Inflammatory macrophage treated with lipopolysaccharide for 1 hour (primary cell): ENCODE results near the gene ACADM.
"Not testable (repeated sequence)": the region's sequence is repeated elsewhere in the genome, so short reads cannot be mapped to it uniquely, and the experiment has no call there.

ENCODE experiments used
- DNase-seq, 2 donors: peaks; one replicate each; pipeline ENCODE4 v3.0.0-alpha.2; 2020 to 2022

The ACADM gene

DNA sequence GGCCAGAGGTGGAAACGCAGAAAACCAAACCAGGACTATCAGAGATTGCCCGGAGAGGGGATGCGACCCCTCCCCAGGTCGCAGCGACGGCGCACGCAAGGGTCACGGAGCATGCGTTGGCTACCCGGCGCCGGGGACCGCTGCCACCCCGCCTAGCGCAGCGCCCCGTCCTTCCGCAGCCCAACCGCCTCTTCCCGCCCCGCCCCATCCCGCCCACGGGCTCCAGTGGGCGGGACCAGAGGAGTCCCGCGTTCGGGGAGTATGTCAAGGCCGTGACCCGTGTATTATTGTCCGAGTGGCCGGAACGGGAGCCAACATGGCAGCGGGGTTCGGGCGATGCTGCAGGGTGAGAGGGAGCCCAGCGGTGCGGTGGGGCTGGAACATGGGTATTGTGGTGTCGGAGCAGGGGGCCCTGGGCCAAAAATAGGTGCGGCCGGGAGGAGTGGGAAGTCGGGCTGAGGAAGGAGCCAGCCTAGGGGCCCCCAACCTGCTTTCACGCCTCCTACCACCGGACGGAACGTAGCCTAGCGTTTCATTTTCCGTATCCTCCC lies at the start of gene ACADM:
ACADM (plus strand) TSS at position 238 of the 551 bp plus-strand sequence; CDS start at position 317, 79 bp downstream.
- peak; percentile 91 to 96 for DNase-seq

DNA sequence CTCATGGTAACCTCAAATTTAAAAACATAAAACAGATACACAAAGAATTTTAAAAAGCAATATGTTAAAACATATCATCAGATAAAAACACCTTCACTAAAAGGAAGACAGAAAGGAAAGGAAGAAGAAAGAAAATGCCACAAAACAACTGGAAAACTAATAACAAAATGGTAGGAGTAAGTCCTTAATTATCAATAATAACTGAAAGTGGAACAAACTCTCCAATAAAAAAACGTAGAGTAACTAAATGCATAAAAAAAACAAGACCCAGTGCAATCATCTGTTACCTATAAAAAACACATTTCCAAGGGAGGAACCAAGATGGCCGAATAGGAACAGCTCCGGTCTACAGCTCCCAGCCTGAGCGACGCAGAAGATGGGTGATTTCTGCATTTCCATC lies 47.1 kb upstream of the ACADM start:
- no peak for DNase-seq

DNA sequence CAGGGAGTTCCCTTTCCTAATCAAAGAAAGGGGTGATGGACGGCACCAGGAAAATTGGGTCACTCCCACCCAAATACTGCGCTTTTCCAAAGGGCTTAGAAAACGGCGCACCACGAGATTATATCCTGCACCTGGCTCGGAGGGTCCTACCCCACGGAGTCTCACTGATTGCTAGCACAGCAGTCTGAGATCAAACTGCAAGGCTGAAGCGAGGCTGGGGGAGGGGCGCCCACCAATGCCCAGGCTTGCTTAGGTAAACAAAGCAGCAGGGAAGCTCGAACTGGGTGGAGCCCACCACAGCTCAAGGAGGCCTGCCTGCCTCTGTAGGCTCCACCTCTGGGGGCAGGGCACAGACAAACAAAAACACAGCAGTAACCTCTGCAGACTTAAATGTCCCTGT lies 46.5 kb upstream of the ACADM start:
- not testable (repeated sequence) for DNase-seq

DNA sequence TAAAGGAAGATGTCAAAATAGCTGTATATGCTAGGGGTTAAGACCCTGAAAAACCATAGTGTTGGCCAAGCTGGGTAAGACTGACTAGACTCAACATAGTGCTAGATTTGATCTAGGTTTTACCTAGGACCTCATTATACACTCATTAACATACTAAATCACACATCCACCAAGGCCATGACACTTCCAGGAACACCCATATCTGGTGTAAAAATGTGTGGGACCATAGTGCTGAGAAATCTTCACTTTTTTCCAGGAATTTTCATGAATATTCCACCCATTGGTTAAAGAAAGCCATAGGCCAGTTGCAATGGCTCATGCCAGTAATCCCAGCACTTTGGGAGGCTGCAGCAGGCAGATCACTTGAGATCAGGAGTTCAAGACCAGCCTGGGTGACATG lies 34.0 kb upstream of the ACADM start:
- DNase-seq: no peak

DNA sequence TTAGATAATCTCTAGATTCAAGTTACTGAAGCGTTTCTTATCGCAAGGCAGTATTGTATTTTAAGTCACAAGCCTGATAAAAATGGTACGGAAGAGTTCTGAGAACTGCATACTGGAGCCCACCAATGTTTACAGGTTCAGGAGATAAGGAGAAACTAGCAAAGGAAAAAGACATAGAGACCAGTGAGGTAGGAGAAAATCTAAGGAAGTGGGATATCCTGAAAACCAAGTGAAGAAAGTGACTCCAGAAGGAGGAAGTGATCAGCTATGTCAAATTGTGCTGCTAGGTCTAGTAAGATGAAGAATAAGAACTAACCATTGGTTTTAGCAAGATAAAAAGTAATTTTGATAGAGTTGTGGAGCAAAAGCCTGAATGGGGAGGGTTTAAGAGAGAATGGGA lies 31.0 kb upstream of the ACADM start:
- DNase-seq: no peak

DNA sequence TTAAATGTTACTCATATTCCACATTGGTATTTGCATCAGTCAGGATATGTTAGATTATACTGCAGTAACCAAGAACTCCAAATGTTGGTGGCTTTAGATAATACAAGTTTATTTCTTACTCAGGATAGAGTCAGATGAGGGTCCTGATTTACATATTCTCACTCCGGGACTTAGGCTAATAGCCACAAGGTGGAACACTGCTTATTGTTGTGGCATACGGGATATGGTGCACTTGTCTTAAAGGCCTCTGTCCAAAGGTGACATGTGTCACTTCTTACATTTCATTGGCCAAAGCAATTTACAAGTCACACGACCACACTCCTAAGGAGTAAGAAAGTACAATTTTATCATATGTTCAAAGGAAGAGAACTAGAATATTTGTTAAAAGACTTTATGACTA lies 28.5 kb upstream of the ACADM start:
- no peak for DNase-seq

DNA sequence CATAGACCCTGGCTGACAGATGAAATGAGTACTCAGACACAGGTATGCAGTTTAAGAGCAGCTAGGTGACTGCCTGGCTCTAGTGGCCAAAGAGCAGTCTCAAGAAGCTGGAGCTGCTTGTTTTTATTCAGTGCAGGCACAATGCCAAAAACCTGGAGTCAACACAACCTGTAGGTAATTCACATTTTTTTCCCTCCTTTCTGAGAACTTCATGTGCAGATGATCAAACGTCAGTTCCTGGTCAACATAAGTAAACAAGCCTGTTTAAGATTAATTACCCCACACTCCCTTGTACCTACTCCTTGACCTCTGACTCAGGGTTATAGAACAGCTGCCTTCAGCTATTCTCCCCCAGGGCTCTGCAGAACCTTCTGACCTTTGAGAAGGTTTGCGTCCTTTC lies 17.3 kb upstream of the ACADM start:
- DNase-seq: no peak

DNA sequence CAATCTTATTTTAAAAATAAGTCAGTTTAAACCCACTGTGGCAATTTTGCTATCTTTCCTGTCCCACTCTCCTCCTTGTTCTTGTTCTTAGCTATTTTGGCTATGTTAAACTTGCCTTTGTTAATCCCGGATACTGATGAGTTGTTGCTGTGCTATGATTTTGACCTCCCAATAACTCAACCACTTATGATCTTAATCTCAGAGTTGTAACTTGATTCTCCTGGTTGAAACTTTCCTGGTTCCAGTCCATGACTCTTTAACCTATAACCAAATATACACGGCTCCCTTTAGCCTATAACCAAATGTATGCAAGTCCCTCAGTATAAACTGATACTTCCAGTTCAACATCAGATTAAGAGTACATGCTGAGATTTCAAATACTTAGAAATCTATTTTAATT lies 15.6 kb upstream of the ACADM start:
- DNase-seq: no peak

DNA sequence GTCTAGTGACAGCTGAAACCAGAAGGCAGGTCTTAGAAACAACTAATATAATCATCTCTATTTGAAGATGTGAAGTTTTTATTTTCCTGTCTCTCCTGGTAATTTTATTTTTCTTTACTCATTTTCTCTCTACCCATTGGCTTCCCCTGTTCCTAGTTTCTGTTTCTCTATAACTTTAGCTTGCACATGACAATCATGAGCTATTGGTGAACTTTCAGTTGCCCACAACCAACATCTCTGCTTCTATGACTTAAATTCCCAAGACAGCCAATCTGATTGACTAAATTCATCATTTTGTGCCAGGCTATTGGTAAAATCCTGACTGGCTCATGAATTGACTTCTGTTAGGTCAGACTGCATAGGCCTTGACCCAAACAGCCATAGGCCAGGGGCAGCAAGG lies 13.7 kb upstream of the ACADM start:
- no peak for DNase-seq

DNA sequence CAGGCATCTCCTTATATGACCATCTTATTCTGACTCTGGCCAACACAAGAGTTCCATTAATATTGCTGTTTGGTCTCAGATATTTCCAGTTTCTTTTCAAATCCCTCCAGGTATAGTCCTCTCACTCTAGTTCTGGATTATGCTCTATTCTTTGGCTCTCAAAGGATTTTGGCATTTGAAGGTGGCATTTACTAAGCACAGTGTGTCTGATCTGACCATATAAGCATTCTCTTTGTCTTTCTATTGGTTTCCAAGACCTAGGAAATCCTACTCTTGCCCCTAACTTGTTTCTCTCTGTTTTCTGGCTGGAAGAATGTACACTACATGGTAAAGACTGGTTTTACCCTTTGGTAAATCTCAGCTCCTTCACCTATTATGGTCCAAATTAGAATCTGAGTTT lies 12.7 kb upstream of the ACADM start:
- no peak for DNase-seq

DNA sequence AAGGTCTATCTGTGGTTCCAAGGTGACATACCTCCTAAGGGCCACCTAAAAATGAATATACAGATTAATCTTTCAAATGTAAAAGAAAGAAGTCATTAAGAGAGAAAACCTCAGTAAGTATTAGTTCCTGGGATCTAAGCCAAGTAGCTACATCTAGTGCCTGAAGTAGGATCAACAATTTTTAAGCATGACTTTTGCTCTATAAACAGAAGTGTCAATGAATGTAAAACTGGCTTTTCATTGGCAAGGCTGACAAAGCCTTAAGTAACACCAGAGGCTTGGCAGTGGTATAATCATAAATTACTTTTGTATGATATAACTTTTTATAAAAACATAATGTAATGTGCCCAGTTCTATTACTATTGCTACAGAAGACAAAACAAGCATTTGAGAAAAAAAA lies 12.2 kb upstream of the ACADM start:
- DNase-seq: no peak

DNA sequence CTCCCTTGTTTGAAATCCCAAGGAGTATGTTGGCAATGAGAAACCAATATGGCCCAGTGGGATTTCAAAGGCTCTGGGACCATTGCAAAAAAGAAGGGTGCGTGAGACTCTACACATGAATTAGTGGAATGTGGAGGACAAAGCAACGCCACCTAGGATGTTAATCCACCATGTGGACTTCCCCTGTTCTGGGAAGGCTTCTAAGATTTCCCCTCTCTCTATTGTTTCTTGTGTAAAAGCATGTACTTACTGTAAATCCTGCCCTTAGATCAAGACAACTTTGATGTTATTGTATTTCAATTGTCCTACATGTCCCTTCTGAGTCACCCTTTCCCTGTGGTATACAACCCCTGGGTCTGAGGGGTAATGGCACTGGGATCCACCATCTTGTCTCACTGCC lies 4.7 kb upstream of the ACADM start:
- no peak for DNase-seq

DNA sequence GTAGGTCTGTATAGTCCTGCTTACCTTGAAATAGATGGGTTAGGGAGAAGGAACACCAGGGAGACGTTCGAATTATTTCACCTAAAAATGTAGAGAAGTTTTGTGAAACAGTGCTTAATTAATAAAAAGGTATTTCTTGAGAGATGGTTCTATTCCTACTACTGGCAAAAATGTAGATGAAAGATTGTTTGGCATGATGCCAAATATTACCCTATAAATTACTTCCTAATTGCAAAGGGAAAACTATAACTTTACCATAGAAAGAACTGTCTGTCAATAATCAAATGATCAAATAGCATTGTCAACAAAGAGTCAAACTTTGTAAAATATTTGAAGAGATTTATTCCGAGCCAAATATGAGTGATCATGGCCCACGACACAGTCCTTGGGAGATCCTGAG lies 4.2 kb upstream of the ACADM start:
- DNase-seq: no peak

DNA sequence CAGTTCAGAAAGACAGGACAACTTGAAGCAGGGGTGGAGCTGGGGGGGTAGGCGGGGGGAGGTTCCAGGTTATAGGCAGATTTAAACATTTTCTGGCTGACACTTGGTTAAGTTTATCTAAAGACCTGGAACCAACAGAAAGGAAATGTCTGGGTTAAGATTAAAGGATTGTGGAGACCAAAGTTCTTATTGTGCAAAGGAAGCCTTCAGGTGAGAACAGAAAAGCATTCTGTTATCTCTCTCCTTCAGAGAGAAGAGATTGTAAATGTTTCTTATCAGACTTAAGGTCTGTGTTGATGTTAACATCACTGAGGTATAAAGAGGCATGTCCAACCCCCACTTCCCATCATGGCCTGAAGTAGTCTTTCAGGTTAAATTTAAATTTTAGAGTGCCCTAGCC lies 3.7 kb upstream of the ACADM start:
- no peak for DNase-seq

DNA sequence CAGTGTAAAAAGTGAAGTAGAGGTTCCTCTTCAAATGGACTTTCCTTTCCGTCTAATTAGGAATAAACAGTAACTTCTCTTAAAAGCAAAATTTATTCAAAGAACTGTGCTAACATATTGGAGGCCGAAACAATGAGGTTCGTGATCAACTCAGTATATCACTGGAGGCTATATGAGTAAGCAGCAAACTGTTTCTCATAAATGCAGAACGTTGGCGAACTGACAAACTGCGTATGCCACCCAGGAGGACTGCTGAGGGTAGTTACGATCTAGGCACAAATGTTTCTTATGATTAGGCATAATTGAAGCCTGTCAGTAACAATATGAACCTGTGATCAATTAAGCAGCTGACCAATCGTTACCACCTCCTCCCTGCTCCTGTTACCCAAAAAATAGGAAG lies 2.3 kb upstream of the ACADM start:
- not testable (repeated sequence) for DNase-seq

DNA sequence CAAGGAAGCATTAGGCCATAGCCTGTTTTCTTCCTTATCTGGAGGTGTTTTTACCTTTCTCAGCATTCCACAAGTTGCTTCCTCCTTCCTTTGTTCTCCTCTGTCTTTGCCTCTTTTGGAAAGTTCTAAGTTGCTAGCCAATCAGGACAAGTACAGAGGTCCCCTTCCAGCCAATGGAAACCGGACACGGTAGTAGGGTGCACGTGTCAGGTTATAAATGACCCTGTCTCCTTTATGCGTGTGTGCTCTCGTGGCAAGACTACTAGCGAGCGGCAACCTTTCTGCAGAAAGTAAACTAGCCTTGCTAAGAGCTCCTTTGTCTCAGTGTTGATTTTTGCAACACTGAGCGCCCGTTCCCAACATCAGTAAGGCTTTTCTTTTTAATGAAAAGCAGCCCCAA lies 1.5 kb upstream of the ACADM start:
- no peak for DNase-seq

DNA sequence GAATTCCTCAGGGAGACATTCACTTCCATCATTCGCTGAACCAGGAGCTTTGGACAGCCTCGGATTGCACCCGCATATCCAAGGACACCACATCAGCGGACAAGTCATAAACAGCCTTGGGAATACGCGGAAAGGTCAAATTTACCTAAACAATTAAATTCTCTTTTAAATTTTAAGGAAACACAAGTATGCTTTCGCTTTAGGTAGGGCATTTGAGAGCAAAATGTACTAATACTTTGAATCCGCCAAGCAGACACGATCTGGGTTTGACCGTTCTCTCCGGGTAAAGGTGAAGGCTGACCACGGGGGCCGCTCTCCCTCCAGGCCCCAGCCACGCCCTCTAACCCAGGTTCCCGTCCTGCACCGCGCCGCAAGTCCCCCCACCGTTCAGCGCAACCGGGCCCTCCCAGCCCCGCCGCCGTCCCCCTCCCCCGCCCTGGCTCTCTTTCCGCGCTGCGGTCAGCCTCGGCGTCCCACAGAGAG lies 479 bp upstream of the ACADM start:
- DNase-seq: peak; percentile 33 to 55

DNA sequence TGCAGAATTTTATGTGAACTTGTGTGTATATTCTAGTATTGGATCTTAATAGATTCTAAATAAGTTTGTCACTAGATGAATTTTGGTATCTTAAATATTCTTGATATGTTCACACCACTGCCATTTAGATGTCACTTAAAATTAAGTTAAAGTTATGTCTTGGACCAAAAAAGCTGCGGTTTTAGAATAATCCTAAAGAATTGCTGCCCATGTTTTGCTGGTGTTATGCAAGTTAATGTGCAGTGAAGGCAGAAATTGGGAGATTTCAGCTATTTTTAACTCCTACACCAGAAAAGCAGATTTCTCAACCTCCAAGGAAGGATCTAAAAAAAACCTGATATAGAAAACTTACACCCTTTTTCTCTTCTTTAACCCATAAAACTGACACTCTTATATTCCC lies 757 bp downstream of the ACADM start:
- peak; percentile 12 to 24 for DNase-seq

DNA sequence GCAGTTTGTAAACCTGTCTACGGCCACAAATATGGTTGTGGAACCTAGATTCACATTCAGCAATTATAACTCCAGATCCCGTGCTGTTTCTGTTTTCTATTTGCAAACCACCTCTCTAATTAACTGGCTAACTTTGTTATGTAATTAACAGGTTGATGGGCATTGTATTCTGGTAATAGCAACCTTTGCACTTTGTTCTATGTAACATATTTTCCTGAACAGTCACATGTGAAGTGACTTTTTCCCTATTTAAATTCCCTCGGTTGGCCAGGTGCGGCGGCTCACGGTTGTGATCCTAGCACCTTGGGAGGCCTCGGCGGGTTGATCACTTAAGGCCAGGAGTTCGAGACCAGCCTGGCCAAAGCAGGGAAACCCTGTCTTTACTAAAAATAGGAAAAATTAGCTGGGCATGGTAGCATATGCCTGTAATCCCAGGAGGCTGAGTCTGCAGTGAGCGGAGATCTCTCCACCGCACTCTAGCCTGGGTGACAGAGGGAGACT lies 1.4 kb downstream of the ACADM start:
- DNase-seq: no peak

DNA sequence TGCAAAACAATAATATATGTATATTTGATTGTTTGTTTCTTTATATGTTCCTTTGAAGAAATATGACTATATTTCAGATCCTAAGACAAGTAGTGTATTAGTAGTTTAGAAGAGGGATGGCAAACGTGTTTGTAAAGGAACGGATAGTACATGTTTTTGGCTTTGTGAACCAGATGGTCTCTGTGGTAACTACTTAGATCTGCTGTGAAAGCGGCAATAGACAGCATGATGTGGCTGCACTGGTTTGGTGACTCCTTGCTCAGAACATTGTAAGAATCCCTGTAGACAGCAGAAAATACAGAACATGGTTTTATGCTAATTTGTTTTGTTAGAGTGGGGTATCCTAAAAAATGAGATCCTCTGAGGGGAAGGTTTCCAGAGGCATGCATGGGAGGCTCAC lies 3.1 kb downstream of the ACADM start:
- DNase-seq: no peak

DNA sequence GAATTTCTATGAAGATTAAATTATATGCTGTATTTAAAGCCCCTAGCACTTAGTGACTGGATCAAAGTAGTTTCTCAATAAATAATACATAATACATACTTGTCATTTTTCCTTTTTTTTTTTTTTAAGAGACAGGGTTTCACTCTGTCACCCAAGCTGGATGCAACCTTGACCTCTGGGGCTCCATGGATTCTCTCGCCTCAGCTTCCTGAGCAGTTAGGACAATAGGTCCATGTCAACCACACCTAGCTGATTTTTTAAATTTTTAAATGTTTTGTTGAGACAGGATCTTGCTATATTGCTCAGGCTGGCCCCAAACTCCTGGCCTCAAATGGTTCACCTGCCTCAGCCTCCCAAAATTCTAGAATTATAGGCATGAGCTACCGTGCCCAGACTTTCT lies 5.9 kb downstream of the ACADM start:
- DNase-seq: no peak

DNA sequence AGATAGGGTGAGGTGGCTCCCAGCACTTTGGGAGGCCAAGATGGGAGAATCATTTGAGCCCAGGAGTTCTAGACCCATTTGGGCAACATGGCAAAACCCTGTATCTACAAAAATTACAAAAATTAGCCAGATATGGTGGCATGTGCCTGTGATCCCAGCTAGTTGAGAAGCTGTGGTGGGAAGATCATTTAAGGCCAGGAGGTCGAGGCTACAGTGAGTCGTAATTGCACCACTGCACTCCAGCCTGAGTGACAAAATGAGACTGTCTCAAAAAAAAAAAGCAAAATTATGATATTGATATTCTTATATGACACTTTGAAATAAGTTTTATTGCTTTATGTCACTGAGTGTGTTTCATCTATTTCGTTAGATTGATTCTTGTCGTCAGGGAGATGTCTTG lies 7.4 kb downstream of the ACADM start:
- no peak for DNase-seq

DNA sequence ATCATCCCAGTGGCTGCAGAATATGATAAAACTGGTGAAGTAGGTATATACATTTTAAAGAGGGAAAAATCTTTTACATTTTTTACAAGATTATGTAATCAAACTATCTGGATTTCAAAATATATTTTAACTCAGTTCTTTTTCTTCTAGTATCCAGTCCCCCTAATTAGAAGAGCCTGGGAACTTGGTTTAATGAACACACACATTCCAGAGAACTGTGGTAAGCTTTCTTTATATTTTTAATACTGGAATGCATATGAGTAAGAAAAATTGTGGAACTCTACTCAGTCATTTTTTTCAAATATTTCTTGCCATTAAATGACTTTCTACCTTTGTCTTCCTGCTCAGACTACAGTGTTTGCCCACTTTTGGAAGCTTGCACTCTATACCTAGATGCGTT lies 8.2 kb downstream of the ACADM start:
- no peak for DNase-seq

DNA sequence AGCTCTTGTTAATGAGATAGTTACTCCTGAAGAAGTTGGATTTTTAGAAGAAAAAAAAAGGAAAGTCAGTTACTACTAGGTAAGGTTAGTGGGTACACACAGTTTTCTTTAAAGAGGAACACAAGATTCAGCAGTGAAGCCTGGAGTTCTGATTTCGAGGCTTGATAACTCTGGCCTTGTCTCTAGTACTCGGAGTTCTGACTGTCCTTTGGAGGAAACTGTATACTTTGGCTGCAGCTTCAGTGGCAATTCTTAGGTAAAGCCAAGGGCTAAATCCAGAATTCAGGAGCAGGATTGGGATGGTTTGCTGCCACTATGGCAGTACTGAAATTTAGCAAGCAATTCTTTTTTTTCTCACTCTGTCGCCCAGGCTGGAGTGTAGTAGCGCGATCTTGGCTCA lies 9.2 kb downstream of the ACADM start:
- DNase-seq: no peak

DNA sequence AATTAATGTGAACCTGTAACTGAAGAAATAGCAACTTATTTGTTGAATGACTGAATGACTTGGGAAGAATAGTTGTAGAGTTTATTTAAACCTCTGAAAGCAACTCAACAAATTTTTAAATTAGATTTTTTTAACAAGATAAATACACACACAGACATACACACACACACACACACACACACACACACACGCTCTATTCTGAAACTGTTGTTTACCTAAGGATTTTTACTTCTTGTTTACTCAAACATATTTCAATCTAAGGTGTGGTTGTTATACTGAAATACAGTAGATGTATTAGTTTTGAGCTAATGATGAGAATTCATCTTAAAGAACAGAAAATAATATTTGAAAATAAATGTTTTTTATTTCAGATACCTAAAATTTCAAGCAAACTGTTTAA lies 11.5 kb downstream of the ACADM start:
- DNase-seq: no peak
